NAMALWA (cell line): ENCODE data around the gene POLR3B.

Experiments used
- DNase-seq: peaks from one replicate; pipeline ENCODE4 v3.0.0-alpha.2; 2015; ENCODE audit warnings: low spot score

POLR3B gene

DNA sequence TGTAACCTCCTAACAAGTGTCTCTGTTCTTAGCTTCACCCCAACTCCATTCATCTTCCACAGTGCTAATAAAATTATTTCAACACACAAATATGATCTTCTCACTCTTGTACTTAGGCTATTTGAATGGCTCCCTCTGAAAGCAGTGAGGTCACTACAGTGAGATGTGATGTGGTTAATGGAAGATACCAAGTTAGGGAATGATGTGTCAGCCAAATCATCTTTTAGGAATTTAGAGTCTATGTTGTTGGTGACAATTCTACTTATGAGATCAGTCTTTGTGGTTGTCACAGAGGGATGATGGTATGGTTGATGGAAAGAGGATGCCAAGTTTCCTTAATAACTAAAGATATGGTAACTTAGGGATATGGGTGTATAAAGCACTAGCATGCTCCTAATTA is 57.6 kb downstream of the POLR3B start:
- no peak for DNase-seq

DNA sequence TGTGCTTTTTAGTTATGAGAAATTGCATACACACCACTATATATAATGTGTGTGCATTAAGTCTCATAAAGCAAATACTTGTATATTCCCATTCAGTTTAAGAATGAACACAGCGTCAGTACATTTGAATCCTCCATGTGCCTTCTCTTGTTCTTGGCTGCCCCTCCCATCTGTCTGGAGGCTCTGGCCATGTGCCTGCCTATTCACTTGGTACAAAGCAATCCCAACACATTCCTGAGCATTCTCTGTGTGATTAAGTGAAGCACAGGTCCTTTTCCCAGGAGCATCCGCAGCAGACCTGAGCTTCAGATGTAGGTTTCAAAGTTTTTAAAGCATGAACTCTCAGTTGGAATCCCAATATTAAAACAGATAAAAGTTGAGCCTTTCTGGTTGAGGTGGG is 58.7 kb downstream of the POLR3B start:
- DNase-seq, result no peak

DNA sequence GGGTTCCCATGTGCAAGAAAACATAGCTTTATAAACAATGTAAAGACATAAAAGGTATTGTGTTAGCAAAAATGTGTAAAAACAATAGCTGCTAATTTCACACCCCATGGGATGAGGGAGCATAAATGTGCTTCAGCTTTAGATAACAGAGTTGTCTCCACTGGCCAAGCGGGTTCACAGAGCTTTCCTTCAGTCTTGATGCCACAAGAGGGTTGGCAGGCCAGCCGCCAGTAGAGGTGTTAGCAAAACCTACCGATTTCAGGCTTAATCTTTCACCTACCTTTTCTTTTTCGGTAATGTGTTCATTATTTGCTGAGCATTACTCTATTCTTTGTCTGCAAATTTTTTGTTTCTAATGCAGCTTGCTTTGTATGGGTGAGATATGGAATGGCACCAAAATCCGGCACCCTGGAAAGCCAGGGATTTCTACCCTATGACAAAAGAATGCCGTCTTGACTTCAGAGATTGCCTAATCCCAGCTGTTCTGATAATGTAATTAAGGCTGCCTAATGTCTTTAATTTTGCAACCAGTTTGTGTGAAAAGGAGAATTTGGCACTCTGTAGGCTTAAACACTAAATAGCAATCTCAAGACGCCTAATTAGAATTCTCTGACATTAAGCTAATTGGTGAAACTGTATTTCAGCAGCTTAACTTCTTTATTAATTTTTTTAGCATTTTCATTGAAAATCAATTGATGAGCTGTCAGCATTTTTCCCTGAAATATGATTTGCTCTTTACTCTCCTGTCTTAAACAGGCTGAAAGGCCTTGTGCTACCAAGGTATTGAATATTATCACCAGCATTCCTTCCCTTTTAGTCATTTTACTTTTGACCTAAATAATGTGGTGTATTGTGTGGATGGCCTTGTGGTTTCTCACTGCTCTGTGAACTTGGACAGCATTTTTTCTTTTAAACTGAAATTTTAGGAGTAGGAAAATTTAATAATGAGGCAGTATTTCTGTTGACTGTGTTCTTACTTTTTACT is 60.7 kb downstream of the POLR3B start:
- DNase-seq, result no peak

DNA sequence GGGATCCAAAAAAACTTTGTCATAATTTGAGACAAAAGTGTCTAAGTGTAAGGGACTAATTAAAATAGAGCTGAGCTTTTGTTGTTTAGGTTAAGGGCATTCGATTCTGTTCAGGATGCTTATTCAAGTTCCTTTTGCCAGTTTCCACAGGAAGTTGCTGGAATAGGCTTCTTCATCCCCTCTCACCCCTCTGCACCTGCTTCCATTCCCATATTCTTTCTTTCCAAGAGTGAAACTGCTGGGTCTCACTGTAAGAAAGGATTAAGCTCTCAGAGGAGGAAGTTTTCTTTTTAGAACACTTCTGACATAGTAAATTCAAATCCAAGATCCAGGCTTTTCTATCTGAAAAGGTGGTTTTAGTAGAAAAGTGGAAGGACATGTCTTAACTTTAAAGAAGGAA is 61.4 kb downstream of the POLR3B start:
- no peak for DNase-seq

DNA sequence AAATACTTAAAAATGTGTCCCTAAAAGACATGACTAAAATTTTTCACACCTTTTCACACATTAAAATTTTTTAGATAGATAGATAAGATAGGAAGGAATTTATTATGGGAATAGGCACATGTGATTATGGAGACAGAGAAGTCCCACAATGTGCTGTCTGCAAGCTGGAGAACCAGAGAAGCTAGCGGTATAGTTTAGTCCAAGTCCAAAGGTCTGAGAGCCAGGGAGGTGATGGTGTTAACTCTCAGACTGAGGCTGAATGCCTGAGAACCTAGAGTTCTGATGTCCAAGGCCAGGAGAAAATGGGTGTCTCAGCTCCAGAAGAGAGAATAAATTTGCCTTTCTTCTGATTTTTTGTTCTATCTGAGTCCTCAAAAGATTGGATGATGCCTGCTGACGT is 65.7 kb downstream of the POLR3B start:
- DNase-seq, result no peak

DNA sequence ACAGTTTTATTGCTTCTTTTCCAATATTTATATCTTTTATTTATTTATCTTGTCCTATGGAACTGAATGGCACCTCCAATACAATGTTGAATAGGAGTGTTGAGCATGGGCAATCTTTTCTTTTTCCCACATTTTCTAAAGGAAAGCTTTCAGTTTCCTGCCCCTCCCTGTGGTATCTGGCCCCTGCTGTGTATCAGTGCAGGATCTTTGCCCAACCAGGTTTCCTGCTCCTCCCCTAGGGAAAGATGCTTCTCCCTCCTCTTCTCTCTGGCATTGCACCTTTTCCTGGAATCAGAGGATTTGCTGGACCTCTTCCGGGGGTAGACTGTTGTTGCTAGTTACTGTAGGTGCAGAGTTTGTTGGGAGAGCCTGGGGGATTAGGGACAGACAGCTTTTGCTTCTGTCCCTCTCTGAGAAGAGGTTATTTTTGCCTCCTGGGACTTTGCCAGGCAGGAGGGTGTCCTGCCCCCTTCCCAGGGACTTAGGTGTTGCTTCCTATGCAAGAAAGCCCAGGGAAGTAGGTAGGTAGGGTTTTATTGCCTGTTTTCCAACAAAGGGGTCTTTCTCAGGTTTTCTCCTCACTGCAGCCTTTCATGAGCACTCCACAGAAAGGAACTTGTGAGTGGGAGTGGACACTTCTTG is 67.6 kb downstream of the POLR3B start:
- DNase-seq, result no peak

DNA sequence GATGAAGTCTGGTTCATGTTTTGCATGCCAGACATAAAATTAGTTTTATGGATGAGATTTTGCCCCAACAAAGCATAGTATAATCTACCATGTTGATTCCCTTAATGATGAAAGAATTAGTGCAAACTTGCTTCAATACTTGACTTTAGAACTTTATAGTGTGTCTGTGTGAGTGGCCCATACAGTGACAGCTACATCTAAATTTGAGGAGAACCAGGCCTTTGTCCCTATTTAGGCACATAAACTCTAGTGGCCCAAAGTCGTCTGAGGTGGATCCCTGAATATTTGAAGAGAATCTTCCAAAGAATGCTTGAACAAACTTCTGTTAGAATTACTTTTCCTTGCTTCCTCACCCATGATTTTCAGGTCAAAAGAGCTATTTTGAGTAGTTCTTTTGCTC is 70.4 kb downstream of the POLR3B start:
- no peak for DNase-seq

DNA sequence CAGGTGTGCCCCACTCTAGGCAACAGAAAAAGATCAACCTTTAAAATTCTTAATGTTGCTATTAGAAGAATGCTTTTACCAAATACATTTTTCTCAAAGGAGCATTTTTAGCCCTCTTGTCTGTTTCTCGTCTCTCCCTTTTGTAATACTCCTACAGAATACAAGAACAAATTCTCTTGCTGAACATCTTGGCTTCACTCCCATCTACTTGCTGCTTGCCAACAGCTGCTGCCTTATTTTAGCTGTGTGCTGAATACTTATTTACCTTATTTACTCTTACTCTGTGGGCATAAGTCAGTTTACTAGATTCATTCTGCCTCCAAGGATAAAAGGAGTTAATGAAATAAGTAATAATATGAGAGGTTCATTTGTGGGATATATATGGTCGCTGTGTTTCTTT is 70.8 kb downstream of the POLR3B start:
- DNase-seq, result no peak

DNA sequence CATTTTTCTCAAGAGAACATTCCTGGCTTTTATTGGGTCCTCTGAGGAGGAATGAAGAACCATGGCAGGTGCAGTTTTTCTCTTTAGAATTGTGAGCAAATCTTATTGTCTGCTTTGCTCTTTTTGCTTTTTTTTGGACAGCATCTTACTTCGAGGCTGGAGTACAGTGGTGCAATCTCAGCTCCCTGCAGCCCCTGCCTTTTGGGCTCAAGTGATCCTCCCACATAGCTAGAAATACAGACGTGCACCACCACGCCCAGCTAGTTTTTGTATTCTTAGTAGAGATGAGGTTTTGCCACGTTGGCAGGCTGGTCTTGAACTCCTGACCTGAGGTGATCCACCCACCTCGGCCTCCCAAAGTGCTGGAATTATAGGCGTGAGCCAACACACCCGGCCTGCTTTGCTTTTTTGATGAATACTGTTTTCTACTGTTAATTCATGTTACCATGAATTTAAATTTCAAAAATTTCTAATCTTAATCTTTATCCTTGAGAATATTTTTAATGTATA is 71.5 kb downstream of the POLR3B start:
- no peak for DNase-seq

DNA sequence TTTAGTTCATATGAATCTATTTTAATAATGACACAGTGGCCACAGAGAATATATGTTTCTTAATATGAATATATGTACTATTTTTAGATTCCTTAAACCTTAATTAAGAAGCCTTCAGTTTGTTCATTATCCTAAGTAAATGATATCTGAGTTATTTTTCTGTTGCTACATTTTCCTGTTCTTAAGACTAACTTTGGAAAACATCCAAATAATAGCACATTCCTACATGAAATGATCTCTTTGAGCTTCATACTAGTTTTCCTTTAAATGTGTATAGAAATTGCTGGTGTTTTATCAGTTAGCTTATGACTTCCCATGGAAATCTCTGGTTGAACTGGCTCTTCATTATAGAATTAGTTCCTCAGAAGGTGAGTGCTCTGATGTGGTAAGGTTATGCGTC is 72.1 kb downstream of the POLR3B start:
- DNase-seq, result no peak

DNA sequence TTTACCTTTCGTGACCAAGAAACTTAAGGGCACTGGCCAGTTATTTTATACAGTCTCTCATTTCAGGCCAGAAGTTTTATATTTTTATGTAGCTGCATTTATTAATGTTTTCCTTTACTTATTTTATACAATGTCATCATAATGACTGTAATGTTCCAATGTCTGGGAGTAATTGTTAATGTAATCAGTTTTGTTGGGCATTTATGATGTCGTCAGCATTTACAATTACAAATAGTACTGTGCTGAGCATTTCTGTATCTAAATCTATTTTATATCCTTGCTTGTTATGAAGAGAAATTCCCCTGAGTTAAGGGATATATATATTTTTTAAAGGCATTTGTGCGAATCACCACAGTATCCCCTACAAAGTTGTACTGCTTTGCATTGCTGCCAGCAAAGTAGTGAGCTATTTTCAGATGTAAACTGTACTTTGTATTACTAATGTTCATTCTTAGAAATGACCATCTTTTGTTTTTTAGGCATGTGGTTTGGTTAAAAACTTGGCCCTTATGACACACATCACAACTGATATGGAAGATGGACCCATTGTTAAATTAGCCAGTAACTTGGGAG is 74.4 kb downstream of the POLR3B start:
- DNase-seq, result no peak

DNA sequence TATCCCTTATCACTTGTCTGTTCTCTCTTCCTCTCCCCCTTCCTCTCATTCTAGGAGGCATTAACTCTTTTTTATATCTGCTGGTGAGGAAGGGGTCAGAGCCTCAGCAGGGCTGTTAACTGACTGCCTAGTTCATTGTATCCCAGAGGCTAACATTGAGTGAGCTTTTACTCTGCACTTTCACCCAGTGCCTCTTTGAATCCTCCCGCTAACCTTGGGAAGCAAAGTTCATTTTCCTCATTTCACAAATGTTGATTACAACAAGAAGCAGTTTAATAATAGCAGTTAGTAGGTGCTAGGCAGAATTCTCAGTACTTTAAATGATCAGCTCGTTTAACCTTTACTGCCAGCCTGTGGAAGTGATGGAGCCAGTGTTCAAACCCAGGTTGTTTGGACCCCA is 75.5 kb downstream of the POLR3B start:
- DNase-seq, result no peak

DNA sequence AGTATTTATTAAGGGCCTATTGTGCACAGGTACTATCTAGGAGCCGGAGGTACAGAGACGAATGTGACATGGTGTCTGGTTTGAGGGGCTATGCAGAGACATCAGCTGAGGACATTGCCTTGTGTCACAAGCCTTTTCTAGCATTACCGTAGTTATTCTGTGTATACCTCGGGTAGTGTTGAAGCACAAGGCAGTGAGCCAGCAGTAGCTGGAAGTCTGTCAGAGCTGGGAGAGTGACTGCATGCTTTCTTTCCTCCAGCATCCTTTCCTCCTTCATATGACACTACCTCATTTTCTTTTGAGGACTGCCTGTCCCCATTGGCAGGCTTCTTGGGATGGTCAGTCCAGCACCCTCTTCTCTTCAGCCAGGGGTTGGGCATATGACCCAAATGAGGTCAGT is 77.0 kb downstream of the POLR3B start:
- DNase-seq, result no peak

DNA sequence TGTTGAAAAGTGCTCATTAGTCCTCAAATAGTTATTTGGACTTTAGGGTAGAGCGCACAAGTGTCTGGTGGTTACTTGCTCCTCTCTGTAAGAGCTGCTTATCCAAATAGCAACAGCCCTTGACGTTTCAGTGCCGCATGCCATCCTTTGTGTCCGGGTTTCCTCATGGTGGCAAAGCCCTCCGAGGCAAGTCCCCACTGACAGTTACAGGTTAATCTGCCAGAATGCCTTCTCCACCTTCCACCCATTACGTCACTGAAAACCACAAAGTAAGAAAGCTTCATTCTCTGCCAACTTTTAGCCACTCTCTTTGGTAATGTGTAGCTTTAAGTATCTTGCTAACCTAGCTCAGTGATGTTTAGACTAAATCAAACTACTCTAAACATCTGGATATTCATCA is 78.6 kb downstream of the POLR3B start:
- DNase-seq, result no peak

DNA sequence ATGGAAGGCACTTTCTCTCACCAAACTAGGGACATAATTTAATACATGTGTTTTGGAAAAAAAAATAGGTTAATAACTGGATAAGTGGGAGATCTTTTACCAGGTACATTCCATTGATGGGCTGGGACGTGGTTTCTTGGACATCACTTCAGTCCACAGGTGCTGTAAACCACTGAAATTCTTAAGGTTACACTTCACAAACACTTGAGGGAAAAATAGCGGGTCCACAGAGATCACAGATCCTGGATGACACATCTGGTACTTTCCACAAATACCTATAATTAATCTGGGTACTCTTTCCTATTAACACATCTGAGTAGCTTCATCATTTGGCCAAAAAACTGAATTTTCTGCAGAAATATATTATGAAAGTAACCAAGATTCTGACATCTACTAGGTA is 85.0 kb downstream of the POLR3B start:
- DNase-seq, result no peak

DNA sequence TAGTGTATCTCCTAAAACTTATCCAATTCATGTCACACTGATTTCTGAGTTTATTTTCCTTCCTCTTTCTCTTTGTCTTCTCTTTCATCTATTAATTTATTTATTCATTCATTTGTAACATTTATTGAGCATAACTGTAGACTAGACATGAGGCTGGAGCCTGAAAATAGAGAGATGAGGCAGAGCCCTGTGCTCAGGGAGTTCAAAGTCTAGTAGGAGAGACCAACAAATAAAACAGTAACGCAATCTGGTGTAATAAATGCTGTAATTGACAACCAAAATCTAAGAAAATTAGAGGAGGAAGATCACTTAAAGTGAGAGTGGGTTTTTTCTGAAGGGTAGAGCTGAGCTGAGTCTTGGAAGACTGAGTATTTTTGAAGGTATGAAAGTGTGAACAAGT is 87.5 kb downstream of the POLR3B start:
- no peak for DNase-seq

DNA sequence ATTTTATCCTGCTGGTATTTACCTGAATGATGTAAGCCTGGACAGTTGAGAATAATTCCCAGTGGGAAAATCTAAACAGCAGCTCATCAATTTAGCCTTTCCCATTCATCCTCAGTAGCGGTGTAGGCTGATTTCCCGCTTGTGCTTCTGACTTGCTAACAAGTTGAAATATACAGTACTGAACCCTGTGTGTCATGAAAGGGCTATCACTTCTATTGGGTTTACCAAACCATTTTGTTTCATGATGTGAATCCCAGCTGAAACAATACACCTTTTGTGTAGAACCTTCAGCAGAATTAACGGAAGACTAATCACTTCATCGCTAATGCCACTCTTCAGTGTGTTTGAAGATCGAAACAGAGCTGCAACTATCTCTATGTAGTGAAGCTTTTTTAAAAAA is 88.4 kb downstream of the POLR3B start:
- DNase-seq, result no peak

DNA sequence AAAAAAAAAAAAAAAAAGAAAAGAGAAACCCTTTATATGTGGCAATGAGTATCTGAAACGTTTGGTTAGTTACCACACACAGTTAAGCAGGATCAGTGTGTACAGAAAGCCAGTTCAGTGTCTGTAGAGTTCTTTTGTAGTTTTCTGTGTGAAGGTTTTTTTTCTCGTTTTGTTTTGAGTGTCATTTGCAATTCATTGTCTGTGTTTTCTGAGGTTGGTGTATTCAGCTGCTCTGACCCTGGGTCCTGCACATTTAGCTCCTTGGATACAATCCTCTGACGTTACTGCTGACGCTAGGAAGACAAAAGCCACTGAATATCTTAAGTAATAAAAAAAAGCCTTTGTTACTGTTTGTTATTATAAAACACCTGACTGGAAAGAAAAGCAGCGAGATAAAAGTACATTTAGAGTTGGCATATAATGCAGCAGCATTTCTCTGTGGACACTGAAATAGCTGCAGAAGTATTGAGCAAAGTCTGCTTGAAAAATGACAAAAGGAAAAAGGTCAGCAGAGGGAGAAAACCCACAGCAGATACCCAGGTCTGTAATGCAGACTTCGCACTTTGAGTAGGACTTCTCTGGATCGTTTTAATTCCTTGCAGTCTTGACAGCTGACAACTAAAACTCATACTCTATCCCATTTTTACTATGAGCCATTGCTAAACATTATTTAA is 89.0 kb downstream of the POLR3B start:
- DNase-seq, result no peak

DNA sequence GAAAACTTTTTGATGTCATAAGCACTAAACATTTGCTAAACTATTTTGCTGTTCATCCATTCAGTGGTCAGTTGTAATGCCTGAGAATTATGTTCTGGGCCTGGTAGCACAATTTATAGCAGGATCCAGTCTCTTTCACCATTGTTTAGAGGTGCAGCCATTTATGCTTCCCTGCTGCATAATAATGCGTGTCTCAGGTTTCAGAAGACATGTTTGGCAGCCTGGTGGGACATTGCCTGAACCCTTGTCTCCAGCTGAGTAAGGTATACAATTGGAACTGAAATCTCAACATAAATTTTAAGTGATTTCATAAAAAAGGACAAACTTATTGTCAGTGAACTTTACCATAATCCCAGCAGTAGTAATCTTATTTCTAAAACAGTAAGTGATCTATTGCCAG is 94.8 kb downstream of the POLR3B start:
- no peak for DNase-seq

DNA sequence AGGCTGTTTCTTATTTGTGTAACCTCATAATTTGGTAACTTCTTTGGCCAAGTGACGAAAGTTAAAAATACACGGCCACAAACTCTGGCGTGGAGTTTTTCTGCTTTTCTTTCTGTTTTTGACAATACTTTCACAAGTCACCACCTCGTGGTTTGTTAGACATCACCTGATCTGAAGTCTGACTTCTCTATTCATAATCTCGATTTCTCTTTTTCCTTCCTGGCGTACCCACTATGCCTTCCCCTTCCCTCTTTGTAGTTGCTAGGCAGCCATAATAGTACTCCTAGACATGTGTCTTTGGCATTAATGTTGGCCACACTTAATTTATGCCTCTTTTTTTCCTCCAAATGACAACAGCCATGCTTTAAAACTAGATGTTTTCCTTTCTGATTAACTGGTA is 97.6 kb downstream of the POLR3B start:
- DNase-seq, result no peak

DNA sequence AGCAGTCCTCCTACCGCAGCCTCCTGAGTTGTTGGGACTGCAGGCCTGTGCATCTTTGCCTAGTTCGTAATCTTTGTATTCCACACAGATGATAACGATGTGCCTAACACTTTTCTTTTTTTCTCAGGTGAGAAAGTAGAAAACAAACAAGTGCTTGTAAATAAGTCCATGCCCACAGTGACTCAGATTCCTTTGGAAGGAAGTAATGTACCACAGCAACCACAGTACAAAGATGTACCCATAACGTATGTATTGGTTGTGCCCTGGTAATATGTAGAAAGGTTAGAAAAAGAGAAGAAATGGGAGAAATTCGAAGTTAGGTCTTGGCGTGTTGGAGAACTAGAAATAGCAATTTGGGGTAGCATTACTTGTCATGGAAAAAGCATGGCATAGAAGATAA is 101.6 kb downstream of the POLR3B start:
- DNase-seq, result no peak

DNA sequence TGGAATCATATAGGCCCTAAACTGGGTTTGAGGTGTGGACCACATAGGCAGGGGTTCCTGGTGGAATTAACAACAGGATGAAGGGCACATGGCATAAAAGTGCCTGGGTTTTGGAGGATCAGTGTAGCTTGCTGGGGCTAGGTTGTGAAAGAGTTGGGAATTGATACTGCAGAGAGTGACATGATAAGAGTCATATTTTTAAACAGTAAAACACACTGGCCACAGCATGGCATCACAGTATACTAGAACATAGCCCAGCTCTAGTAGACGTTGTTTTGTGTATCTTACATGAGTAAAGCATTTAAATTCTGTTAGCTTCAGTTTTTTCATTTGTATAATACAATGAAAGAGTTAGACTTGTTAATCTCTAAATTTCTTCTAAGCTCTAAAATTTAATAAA is 102.0 kb downstream of the POLR3B start:
- no peak for DNase-seq

DNA sequence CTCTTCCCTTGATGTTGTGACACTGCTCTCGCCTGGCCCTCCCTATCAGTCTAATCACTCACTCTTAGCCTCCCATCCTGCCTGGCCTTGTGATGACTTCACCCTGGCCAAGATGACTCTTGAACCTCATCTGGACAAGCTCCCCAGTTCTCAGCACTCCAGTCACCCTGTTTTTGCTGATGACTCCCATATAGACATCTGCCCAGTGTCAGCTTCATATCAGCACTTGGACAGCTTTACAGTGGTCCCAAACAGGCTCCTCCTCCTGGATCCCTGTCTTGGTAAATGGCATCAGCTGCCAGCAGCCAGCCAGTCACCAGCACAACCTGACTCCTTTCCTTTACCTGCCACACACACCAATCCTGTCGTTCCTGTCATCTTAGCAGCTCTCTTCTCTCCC is 104.2 kb downstream of the POLR3B start:
- no peak for DNase-seq
